OCI-LY3 (cell line): Measurements from ENCODE around the gene PRR23E.

Experiments used
- H2AFZ ChIP-seq: fragments of 200-600, 300-600 bp; shearing (Covaris generic); 2 replicates; pipeline ENCODE4 v1.6.0; 2014; ENCODE audit warnings: antibody characterized with exemption, low read depth, low read length
- H3K27ac ChIP-seq: fragments of 200-600, 300-600 bp; sonication (generic); 2 replicates; pipeline ENCODE4 v1.5.1; 2014; ENCODE audit warnings: mild to moderate bottlenecking, low read length, moderate library complexity, mixed read lengths
- H3K27me3 ChIP-seq: fragments of 200-600, 300-600 bp; sonication (generic); 2 replicates; pipeline ENCODE4 v1.6.1; 2014; ENCODE audit warnings: low read depth, low read length, mixed read lengths
- H3K36me3 ChIP-seq: fragments of 200-600, 300-600 bp; sonication (generic); replicated peaks from 2 replicates; pipeline ENCODE3; 2014; ENCODE audit warnings: low read depth, low read length, mixed read lengths
- H3K4me1 ChIP-seq: fragments of 300-600, 200-600 bp; sonication (generic); 2 replicates; pipeline ENCODE4 v1.6.1; 2014; ENCODE audit warnings: low read length, mixed read lengths
- H3K4me2 ChIP-seq: fragments of 200-600, 300-600 bp; sonication (generic); 2 replicates; pipeline ENCODE4 v1.6.1; 2014; ENCODE audit warnings: low read length, mixed read lengths
- H3K4me3 ChIP-seq: fragments of 300-600, 200-600 bp; sonication (generic); 2 replicates; pipeline ENCODE4 v1.5.1; 2014; ENCODE audit warnings: antibody characterized with exemption, mild to moderate bottlenecking, low read length, moderate library complexity
- H3K79me2 ChIP-seq: fragments of 300-600, 200-600 bp; shearing (Covaris generic); 2 replicates; pipeline ENCODE4 v1.6.1; 2014; ENCODE audit warnings: mild to moderate bottlenecking, low read length, mixed read lengths
- H3K9ac ChIP-seq: fragments of 300-600, 200-600 bp; shearing (Covaris generic); 2 replicates; pipeline ENCODE4 v1.6.0; 2014; ENCODE audit warnings: mild to moderate bottlenecking, low read length, moderate library complexity
- H3K9me3 ChIP-seq: fragments of 200-600, 300-600 bp; shearing (Covaris generic); 2 replicates; pipeline ENCODE4 v1.6.1; 2014; ENCODE audit warnings: low read length, mixed read lengths; ENCODE audit not compliant: insufficient read depth
- H4K20me1 ChIP-seq: fragments of 200-600, 300-600 bp; sonication (generic); 2 replicates; pipeline ENCODE4 v1.6.1; 2016; ENCODE audit warnings: low read length, mixed read lengths; ENCODE audit not compliant: insufficient read depth
- CTCF ChIP-seq: fragments of 200-600, 300-600 bp; sonication (generic); IDR thresholded peaks from 2 replicates; pipeline ENCODE4 v1.5.1; 2014; ENCODE audit warnings: antibody characterized with exemption, low read length, low read depth
- EZH2phosphoT487 ChIP-seq: fragments of 200-600 bp; shearing (Covaris generic); IDR thresholded peaks from 2 replicates; pipeline ENCODE4 v1.6.1; 2018; ENCODE audit warnings: antibody characterized with exemption, mixed run types, low read depth

Gene PRR23E

GRCh38 chr3:127211118-127212060, 18.5 kb downstream of the PRR23E start:
- H3K4me2 ChIP-seq, result peak overlapping the region; percentile 71
- H3K4me3 ChIP-seq, result peak overlapping the region; percentile 6; the same call in 1 of the 2 replicates

DNA sequence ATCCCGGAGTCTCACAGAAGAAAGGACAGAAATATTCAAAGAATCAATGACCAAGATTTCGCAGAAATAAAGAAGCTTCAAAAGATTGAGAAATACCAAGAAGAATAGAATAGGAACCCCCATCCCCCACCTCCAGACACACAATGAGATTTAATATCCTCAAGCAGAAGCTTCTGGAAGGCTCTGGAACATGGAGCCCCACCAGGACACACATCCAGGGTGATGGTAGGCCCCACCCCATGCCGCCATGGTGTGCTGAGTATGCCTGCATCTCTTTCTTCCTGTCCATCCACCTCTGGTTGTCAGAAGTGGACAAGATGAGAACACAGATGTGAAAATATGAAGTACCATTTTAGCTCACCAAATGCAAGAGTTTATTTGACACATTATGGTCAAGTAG, 19.3 kb downstream of the PRR23E start:
- Histone ChIP-seq H3K9me3 (0 out of 2 replicates have a peak, but pooled peaks cover 5% of the 10 kb centered on the region), H4K20me1 (no peaks in the 10 kb centered on the region), H3K79me2 (no peaks in the 10 kb centered on the region), H3K27ac (no peak overlapping the region), H3K4me2 (no peak overlapping the region), H3K4me1 (peaks cover 85% of the 10 kb centered on the region), H3K4me3 (no peak overlapping the region), H3K36me3 (peaks cover 4% of the 10 kb centered on the region), H2AFZ (no peak overlapping the region), H3K27me3 (no peaks in the 10 kb centered on the region), H3K9ac (no peak overlapping the region)
- TF ChIP-seq EZH2phosphoT487 (no peak), CTCF (no peak)

More at GRCh38 chr3:127211118-127212060, 18.5 kb downstream of the PRR23E start:
- Histone ChIP-seq H3K27me3 (no peaks in the 10 kb centered on the region), H3K4me1 (peaks cover 85% of the 10 kb centered on the region), H4K20me1 (no peaks in the 10 kb centered on the region), H3K36me3 (peaks cover 4% of the 10 kb centered on the region), H3K27ac (peak overlapping the region; percentile 47; the same call in 1 of the 2 replicates), H3K9ac (peak overlapping the region; percentile 8; the same call in 1 of the 2 replicates), H3K79me2 (no peaks in the 10 kb centered on the region), H3K9me3 (0 out of 2 replicates have a peak, but pooled peaks cover 5% of the 10 kb centered on the region), H2AFZ (no peak overlapping the region)
- TF ChIP-seq CTCF (no peak), EZH2phosphoT487 (no peak)

- Histone ChIP-seq H3K27me3 (no peaks in the 10 kb centered on the region), H3K27ac (no peak overlapping the region), H3K9me3 (0 out of 2 replicates have a peak, but pooled peaks cover 5% of the 10 kb centered on the region), H3K79me2 (no peaks in the 10 kb centered on the region), H4K20me1 (no peaks in the 10 kb centered on the region), H3K4me2 (no peak overlapping the region), H2AFZ (no peak overlapping the region), H3K9ac (no peak overlapping the region), H3K4me3 (no peak overlapping the region), H3K36me3 (peaks cover 4% of the 10 kb centered on the region), H3K4me1 (peaks cover 85% of the 10 kb centered on the region)
- TF ChIP-seq EZH2phosphoT487, result no peak
- TF ChIP-seq CTCF, result no peak
Observed at GRCh38 chr3:127212711-127213110, 19.8 kb downstream of the PRR23E start.

DNA sequence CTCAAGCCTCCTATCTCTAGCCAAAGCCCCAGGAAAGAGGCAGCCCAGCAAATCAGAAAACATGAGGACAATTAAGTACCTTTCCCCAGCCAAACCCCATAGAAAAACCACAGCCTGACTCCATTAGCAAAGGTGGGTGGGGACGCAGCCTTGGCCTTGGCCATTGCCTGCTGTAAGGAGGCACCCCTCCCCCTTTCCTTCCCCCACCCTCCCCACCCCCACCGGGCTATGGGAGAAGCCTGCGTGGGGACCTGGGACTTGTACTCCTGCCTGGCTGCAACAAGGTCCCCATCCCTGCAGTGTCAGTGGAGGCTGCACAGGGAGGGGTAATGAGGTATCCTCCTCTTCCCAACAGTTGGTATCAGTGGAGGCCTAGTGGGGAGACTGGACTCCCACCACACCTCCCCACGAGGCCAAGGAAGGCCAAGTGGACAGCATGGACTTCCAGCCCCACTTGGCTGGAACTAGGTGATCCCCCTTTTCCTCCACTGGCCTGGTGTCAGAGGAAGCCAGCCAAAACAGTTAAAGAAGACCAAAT, 20.5 kb downstream of the PRR23E start:
- Histone ChIP-seq H3K27ac (no peak overlapping the region), H3K9ac (no peak overlapping the region), H2AFZ (no peak overlapping the region), H3K27me3 (no peaks in the 10 kb centered on the region), H3K9me3 (0 out of 2 replicates have a peak, but pooled peaks cover 5% of the 10 kb centered on the region), H3K36me3 (peaks cover 4% of the 10 kb centered on the region), H3K4me2 (no peak overlapping the region), H3K79me2 (no peaks in the 10 kb centered on the region), H3K4me3 (no peak overlapping the region), H3K4me1 (peaks cover 85% of the 10 kb centered on the region), H4K20me1 (no peaks in the 10 kb centered on the region)
- no peak for TF ChIP-seq EZH2phosphoT487
- no peak for TF ChIP-seq CTCF
